Fibroblast of skin of scalp (primary cell): ENCODE data around the gene CALCB.
A peak's percentile ranks its signal among the peaks of the same experiment; 100 is the strongest.

Experiments used
- DNase-seq: peaks from one replicate; pipeline ENCODE4 v3.0.0-alpha.2; 2013

Gene CALCB

GRCh38 chr11:15119352-15119751 lies 46.0 kb downstream of the CALCB start:
- no peak for DNase-seq

GRCh38 chr11:15119826-15120225 lies 46.4 kb downstream of the CALCB start:
- DNase-seq = no peak

GRCh38 chr11:15123849-15124248 lies 50.5 kb downstream of the CALCB start:
- peak; percentile 89 for DNase-seq

GRCh38 chr11:15124528-15124927 lies 51.1 kb downstream of the CALCB start:
- no peak for DNase-seq

DNA sequence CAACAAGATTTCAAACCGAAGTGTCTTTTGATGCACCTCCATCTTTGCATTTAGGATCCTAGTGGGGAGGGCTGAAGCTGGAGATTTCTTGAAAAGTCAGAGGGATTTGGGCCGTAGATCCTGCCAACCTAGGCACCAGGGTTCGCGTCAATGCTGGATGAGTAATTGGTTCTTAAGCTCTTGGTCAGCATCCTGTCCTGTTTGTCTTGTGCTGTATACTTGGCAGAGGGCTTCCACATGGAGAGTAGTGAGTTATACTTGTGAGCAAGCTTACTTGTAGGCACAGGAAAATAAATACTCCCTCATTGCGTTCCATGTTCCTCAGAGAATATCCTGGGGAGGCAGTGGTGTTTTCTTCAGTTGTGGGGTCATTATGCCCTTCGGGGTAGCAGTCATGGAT lies 53.9 kb downstream of the CALCB start:
- peak; percentile 41 for DNase-seq
